Nephron (organoid): ENCODE results near the gene UTP20.
A peak's percentile ranks its signal among the peaks of the same experiment; 100 is the strongest.

Experiments used
- H3K27ac Mint-ChIP-seq, 3 experiments: 2 replicates each; pipeline ENCODE4 v1.8.0; 2020; ENCODE audit warnings: mixed read lengths in 3 of 3, mild to moderate bottlenecking in 2 of 3, moderate library complexity in 1 of 3
- H3K27me3 Mint-ChIP-seq: 2 replicates; pipeline ENCODE4 v1.8.0; 2021; ENCODE audit warnings: low read depth, mild to moderate bottlenecking, moderate library complexity, mixed read lengths
- H3K36me3 Mint-ChIP-seq: 2 replicates; pipeline ENCODE4 v1.8.0; 2020; ENCODE audit warnings: low read depth, mixed read lengths
- H3K4me1 Mint-ChIP-seq: 2 replicates; pipeline ENCODE4 v1.8.0; 2020; ENCODE audit warnings: mixed read lengths
- H3K4me3 Mint-ChIP-seq, 3 experiments: 2 replicates each; pipeline ENCODE4 v1.8.0; 2020; ENCODE audit warnings: mild to moderate bottlenecking in 3 of 3, mixed read lengths in 3 of 3, moderate library complexity in 2 of 3
- H3K9me3 Mint-ChIP-seq: 2 replicates; pipeline ENCODE4 v1.8.0; 2020; ENCODE audit warnings: mixed read lengths
- TF ChIP-seq, protein P1 (sequence below), 3 experiments: fragments of 200-600 bp; sonication (generic); IDR thresholded peaks; one replicate each; pipeline ENCODE4 v1.5.0; 2021; ENCODE audit warnings: antibody characterized with exemption in 3 of 3; ENCODE audit not compliant: unreplicated experiment in 3 of 3

UTP20 gene

DNA sequence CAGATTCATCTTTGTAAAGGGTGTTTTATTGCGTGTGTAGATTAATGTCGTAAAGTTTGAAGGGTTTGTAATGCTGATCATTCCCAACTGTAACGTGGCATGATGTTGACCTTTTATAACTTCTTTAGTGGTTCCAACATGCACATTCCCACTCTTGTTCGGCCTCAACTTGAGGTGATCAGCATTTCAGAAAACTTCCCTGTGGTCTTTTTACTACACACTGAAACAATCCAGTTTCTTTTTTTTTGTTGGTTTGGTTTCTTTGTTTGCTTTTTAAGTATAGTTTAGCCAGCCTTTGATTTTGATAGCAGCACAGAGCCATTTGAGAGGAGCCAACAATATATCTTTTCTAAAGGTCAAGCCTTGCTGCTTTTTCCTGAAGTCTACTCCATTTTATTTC is 22.8 kb downstream of the UTP20 start:
- Mint-ChIP-seq H3K27ac (peak overlapping the region; percentile 40 to 75 (median 50)), H3K27me3 (no peaks in the 10 kb centered on the region), H3K36me3 (peaks cover 67% of the 10 kb centered on the region), H3K4me3 (no peak overlapping the region), H3K9me3 (no peaks in the 10 kb centered on the region), H3K4me1 (no peaks in the 10 kb centered on the region)
- TF ChIP-seq, protein P1, sequence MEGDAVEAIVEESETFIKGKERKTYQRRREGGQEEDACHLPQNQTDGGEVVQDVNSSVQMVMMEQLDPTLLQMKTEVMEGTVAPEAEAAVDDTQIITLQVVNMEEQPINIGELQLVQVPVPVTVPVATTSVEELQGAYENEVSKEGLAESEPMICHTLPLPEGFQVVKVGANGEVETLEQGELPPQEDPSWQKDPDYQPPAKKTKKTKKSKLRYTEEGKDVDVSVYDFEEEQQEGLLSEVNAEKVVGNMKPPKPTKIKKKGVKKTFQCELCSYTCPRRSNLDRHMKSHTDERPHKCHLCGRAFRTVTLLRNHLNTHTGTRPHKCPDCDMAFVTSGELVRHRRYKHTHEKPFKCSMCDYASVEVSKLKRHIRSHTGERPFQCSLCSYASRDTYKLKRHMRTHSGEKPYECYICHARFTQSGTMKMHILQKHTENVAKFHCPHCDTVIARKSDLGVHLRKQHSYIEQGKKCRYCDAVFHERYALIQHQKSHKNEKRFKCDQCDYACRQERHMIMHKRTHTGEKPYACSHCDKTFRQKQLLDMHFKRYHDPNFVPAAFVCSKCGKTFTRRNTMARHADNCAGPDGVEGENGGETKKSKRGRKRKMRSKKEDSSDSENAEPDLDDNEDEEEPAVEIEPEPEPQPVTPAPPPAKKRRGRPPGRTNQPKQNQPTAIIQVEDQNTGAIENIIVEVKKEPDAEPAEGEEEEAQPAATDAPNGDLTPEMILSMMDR (IDR thresholded peaks at IDR 0.05; ENCODE audit: unreplicated experiment in 3 of 3), result no peak

DNA sequence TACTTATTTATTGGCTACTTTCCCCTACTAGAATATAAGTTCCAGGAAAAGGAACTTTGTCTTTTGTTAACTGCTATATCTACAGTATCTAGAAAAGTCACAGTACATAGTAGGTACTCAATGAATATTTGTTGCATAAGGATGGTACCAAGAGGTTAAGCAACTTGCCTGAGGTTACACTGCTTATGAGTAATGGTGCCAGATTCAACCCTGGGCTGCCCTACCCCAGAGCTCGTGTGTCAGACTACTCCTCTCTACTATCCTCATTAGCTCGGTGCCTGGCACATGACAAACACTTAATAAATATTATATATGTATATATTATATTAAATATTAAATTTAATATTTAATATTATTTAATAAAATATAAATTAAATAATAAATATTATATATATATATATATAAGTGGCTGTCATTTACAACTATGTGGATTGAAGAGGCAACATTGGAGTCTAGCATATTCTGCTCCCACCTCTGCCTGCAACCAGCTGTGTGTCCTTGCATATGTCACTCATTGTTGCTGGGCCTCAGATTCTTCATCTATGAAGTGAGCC is 25.4 kb downstream of the UTP20 start:
- Mint-ChIP-seq H3K27ac (no peak overlapping the region), H3K27me3 (no peaks in the 10 kb centered on the region), H3K9me3 (no peaks in the 10 kb centered on the region), H3K4me3 (no peak overlapping the region), H3K4me1 (no peaks in the 10 kb centered on the region), H3K36me3 (peaks cover 59% of the 10 kb centered on the region)
- TF ChIP-seq, protein P1 (IDR thresholded peaks at IDR 0.05; ENCODE audit: unreplicated experiment in 3 of 3), result no peak

DNA sequence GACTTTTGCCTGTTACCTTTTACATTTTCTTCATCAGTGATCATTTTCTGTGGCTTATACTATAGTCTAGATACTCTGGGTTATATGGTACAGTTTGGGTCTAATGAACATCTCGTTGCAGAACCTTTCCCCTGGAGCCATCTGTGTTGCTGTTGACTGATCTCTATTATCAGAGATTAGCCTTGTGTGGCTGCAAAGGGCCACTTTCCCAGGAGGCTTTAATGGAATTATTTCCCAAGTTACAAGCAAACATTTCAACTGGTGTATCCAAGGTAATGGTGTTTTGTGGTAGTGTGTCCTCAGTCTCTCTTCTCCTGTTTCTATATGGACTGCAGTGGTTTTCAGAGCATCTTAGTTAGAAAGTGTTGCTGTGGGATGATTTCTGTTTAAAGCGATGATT is 25.9 kb downstream of the UTP20 start:
- Mint-ChIP-seq H3K4me1 (no peaks in the 10 kb centered on the region), H3K9me3 (no peaks in the 10 kb centered on the region), H3K4me3 (no peak overlapping the region)

DNA sequence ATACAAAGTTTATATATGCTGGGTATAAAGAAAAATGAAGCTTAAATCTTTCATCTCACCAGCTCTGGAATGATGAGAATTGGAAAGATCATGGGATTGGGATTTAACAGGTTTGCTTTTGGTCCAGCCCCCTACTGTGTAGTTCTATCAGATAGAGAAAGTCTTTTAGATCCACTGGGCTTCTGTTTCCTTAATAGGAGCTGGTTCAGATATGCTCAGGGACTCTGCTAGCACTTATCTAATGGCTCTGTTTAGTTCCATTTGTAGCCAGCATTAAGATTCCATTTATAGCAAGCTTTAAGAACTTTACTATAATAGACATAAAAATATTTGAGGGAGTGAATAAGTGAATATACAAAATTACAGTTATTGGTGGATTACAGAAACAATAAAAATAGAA is 42.6 kb downstream of the UTP20 start:
- Mint-ChIP-seq H3K9me3 (no peaks in the 10 kb centered on the region), H3K4me3 (no peak overlapping the region), H3K4me1 (no peaks in the 10 kb centered on the region), H3K27me3 (no peaks in the 10 kb centered on the region), H3K36me3 (peaks cover 29% of the 10 kb centered on the region), H3K27ac (no peak overlapping the region)
- TF ChIP-seq, protein P1 (IDR thresholded peaks at IDR 0.05; ENCODE audit: unreplicated experiment in 3 of 3), result no peak

More for the DNA sequence above, 25.9 kb downstream of the UTP20 start:
- H3K27ac Mint-ChIP-seq, result no peak overlapping the region
- TF ChIP-seq, protein P1 (IDR thresholded peaks at IDR 0.05; ENCODE audit: unreplicated experiment in 3 of 3), result no peak
- no peaks in the 10 kb centered on the region for H3K27me3 Mint-ChIP-seq
- H3K36me3 Mint-ChIP-seq, result peaks cover 59% of the 10 kb centered on the region

DNA sequence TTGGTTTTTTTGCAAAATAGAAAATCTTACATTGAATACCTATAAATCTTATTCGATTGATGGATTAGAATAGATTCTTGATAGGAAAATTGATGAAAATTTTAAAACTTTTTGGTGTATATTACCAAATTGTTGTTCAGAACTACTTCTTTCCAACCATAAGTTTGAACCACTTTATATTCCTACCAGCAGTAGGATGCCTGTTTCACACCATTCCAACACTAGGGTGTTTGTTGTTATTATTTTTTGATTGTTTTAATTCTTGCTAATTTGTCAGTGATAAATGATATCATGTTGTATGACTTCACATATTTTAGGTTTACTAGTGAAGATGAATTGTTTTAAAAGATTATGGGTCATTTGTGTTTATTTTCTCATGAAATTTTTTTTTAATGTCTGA is 43.4 kb downstream of the UTP20 start:
- H3K4me3 Mint-ChIP-seq, result no peak overlapping the region
- H3K36me3 Mint-ChIP-seq, result peaks cover 25% of the 10 kb centered on the region
- H3K27me3 Mint-ChIP-seq, result no peaks in the 10 kb centered on the region
- H3K9me3 Mint-ChIP-seq, result no peaks in the 10 kb centered on the region
- no peaks in the 10 kb centered on the region for H3K4me1 Mint-ChIP-seq
- H3K27ac Mint-ChIP-seq, result no peak overlapping the region
- TF ChIP-seq, protein P1 (IDR thresholded peaks at IDR 0.05; ENCODE audit: unreplicated experiment in 3 of 3), result no peak

DNA sequence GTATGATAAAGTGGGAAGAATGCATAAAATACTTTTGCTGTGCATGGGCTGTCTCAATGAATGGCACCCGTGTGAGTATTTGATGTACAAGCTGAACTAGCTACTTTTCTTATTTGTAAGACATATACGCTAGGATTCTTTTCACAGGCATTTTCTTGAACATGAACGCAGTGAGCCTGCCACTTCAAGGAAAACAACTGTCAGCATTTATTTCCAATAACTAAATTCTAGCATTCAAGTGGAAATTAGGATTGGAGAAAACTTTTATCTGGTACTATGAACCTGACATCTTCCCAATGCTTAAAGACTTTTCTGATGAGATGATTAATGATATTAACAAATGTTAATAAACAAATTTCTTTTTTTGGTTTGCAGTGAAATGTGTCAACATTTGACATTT is 45.7 kb downstream of the UTP20 start:
- no peaks in the 10 kb centered on the region for H3K27me3 Mint-ChIP-seq
- TF ChIP-seq, protein P1 (IDR thresholded peaks at IDR 0.05; ENCODE audit: unreplicated experiment in 3 of 3), result no peak
- no peaks in the 10 kb centered on the region for H3K9me3 Mint-ChIP-seq
- no peak overlapping the region for H3K4me3 Mint-ChIP-seq
- H3K4me1 Mint-ChIP-seq, result no peaks in the 10 kb centered on the region
- H3K27ac Mint-ChIP-seq, result peak overlapping the region in 1 of 3 experiments; percentile 41
- peaks cover 34% of the 10 kb centered on the region for H3K36me3 Mint-ChIP-seq
